K562 (cell line): ENCODE data around the gene CBX1. TPM values are rescaled to one million over a fixed set of nuclear protein-coding genes. Genes with fewer than 3 reads are reported as not detected.

Source experiments
- ARID1B ChIP-seq: fragments of 450-650 bp; IDR thresholded peaks from 2 replicates; pipeline ENCODE4 v1.6.1; 2016; ENCODE audit warnings: antibody characterized with exemption, mild to moderate bottlenecking, inconsistent platforms
- CBX5 ChIP-seq: IDR thresholded peaks from 2 replicates; pipeline ENCODE4 v1.6.1; 2014; ENCODE audit warnings: low read depth, borderline replicate concordance
- ETS2 ChIP-seq: IDR thresholded peaks from 2 replicates; pipeline ENCODE4 v1.6.1; 2016; ENCODE audit warnings: borderline replicate concordance, missing genetic modification characterization, mild to moderate bottlenecking, moderate library complexity, missing compliant biosample characterization; ENCODE audit not compliant: poor library complexity, severe bottlenecking
- ETV6 ChIP-seq, 3 experiments: fragments of 150-350 bp in 1 of 3; sonication (generic) in 1 of 3; formaldehyde crosslinking in 1 of 3; IDR thresholded peaks; 2 replicates each; pipeline versions ENCODE4 v1.6.1 to v1.8.0; 2014 to 2022; ENCODE audit warnings: borderline replicate concordance in 2 of 3, low read depth in 2 of 3, antibody characterized with exemption in 1 of 3, low read length in 1 of 3, mild to moderate bottlenecking in 1 of 3, missing genetic modification reagents in 1 of 3
- FOXK1 ChIP-seq: sonication (generic); formaldehyde crosslinking; IDR thresholded peaks from 2 replicates; pipeline ENCODE4 v1.8.0; 2022; ENCODE audit warnings: missing genetic modification reagents, mild to moderate bottlenecking, borderline replicate concordance
- GTF2F1 ChIP-seq: IDR thresholded peaks from 2 replicates; pipeline ENCODE4 v1.6.1; 2011; ENCODE audit warnings: low read depth, low read length, improper control_type of control experiment
- HBP1 ChIP-seq: fragments of 450-650 bp; formaldehyde crosslinking; IDR thresholded peaks from 2 replicates; pipeline ENCODE4 v1.4.0; 2022; ENCODE audit warnings: missing genetic modification characterization
- HDAC3 ChIP-seq: fragments of 450-650 bp; IDR thresholded peaks from 2 replicates; pipeline ENCODE4 v1.6.1; 2018; ENCODE audit warnings: borderline replicate concordance, mild to moderate bottlenecking, moderate library complexity; ENCODE audit not compliant: partially characterized antibody
- KDM2B ChIP-seq: fragments of 250-450 bp; sonication (Bioruptor Pico); IDR thresholded peaks from 2 replicates; pipeline ENCODE4 v1.8.0; 2021; ENCODE audit warnings: mild to moderate bottlenecking, moderate library complexity
- L3MBTL2 ChIP-seq: fragments of 450-650 bp; IDR thresholded peaks from 2 replicates; pipeline ENCODE4 v1.6.1; 2016; ENCODE audit warnings: mild to moderate bottlenecking, moderate library complexity
- RFX7 ChIP-seq: fragments of 250-450 bp; sonication (Bioruptor Pico); IDR thresholded peaks from 2 replicates; pipeline ENCODE4 v1.5.1; 2021; ENCODE audit warnings: mild to moderate bottlenecking
- SAP30 ChIP-seq: fragments of 200-600 bp; sonication (generic); IDR thresholded peaks from 2 replicates; pipeline ENCODE4 v1.6.1; 2012; ENCODE audit warnings: borderline replicate concordance, low read depth, mild to moderate bottlenecking, moderate library complexity, low read length, control low read depth, inconsistent platforms; ENCODE audit not compliant: insufficient read depth, poor library complexity, severe bottlenecking
- SUPT5H ChIP-seq: fragments of 450-650 bp; IDR thresholded peaks from 2 replicates; pipeline ENCODE4 v1.6.1; 2016
- TAF1 ChIP-seq: IDR thresholded peaks from 2 replicates; pipeline ENCODE4 v1.6.1; 2011; ENCODE audit warnings: mild to moderate bottlenecking, low read length, moderate library complexity; ENCODE audit not compliant: insufficient read depth, control insufficient read depth, severe bottlenecking; ENCODE audit errors: extremely low read depth
- TARDBP ChIP-seq: fragments of 450-650 bp; IDR thresholded peaks from 2 replicates; pipeline ENCODE4 v1.6.1; 2016
- UBTF ChIP-seq, 2 experiments: IDR thresholded peaks; 2 replicates each; pipeline ENCODE4 v1.6.1; 2012; ENCODE audit warnings: improper control_type of control experiment in 2 of 2, low read depth in 2 of 2, low read length in 2 of 2, borderline replicate concordance in 1 of 2
- YY1 ChIP-seq, 3 experiments: IDR thresholded peaks; 2 replicates each; pipeline ENCODE4 v1.6.1; 2011; ENCODE audit warnings: low read length in 2 of 3, mild to moderate bottlenecking in 2 of 3, moderate library complexity in 2 of 3, borderline replicate concordance in 1 of 3, control low read depth in 1 of 3, low read depth in 1 of 3; ENCODE audit not compliant: insufficient read depth in 3 of 3, insufficient replicate concordance in 2 of 3, control insufficient read depth in 1 of 3, insufficient read length in 1 of 3; ENCODE audit errors: extremely low read depth in 1 of 3
- ZNF212 ChIP-seq: fragments of 450-650 bp; formaldehyde crosslinking; IDR thresholded peaks from 2 replicates; pipeline ENCODE4 v1.4.0; 2020; ENCODE audit warnings: mild to moderate bottlenecking
- ZNF436 ChIP-seq: fragments of 250-450, 450-650 bp; sonication (Bioruptor Pico); formaldehyde crosslinking; IDR thresholded peaks from 2 replicates; pipeline ENCODE4 v1.7.0; 2020; ENCODE audit warnings: mild to moderate bottlenecking
- polyA plus RNA-seq, 8 experiments: library from polyadenylated mRNA; depleted of rRNA in 4 of 8; stranded (reverse) in 5 of 8; unstranded in 3 of 8; fragments of >200 nt; fragmentation: Nextera tagmentation in 2 of 8; fragmentation: Illumina TruSeq in 1 of 8; extraction: Ambion mirVana in 2 of 8; extraction: Trizol in 1 of 8; gene quantifications; 2 replicates each; pipeline versions ENCODE4 v1.2.1 to v1.2.3, GENCODE V29; 2011 to 2014; ENCODE audit warnings: inconsistent platforms in 1 of 8, missing spikeins in 1 of 8
- total RNA-seq, 7 experiments: library from RNA; depleted of rRNA in 6 of 7; stranded (reverse); fragments of >200 nt in 6 of 7; fragmentation: Illumina TruSeq in 2 of 7; extraction: Trizol in 2 of 7; gene quantifications; 2 replicates each; pipeline versions ENCODE4 v1.2.1 to v1.2.3, GENCODE V29; 2011 to 2021; ENCODE audit warnings: low replicate concordance in 1 of 7
- TF ChIP-seq, protein P1 (sequence below): sonication (generic); formaldehyde crosslinking; IDR thresholded peaks from 2 replicates; pipeline ENCODE4 v1.8.0; 2022; ENCODE audit warnings: mild to moderate bottlenecking, missing genetic modification reagents

The CBX1 gene
- total and polyA plus RNA-seq, 9 of the 15 experiments (the other 6 are each of a cell fraction or from before 2014, with no cell fraction given): 10.6 to 95.7 (median 52.7) TPM

DNA sequence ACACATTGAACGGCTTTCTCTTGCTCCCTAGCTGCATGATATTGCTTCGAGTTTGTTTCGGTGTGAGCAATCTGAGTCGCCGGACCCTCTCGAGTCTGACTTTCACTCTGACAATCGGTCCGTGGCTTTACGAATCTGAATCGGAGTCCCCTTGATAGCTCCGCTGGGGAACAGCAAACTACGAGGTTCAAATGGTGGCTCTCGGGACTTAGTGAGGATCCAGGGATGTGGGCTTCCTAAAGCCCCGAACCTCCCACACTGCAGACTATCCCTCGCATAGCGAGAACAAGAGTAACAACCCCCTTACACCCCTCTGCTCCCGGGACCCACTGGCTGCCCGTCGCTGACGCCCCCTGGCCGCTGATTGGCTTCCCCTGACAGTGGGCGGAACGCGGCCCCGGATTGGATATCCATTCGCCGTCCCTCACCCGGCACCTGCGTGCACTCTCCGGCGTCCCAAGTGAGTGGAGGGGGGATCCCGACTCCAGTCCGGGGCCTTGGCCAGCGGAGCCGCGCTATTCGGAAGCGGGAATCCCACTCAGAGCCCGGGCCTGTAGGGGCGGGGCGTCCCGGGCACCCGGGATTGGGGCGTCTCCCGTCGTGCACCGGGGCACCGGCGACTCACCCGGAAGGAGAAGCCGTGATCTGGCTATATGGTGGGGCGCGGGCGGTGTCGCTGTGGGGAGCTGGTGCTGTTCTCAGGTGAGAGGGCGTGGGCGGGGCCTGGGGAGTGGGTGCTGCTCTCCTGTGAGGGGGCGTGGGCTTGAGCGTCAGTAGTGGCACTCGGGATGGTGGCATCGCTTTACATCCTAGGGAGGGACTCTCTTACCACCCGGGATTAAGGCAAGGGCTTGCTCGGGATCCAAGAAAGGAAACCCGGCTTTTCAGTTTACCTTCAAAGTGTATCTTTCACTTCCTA is 6.1 kb upstream of the CBX1 start, which contains the start of gene SNX11 (continued):
- peak; percentile 55 for TF ChIP-seq TAF1
- no peak for TF ChIP-seq ETS2
- no peak for TF ChIP-seq ETV6 (IDR thresholded peaks at IDR 0.05; ENCODE audit: borderline replicate concordance in 1 of 2, low read depth in 2 of 2, low read length in 1 of 2)
- TF ChIP-seq ETV6 (CRISPR knock-in tag; IDR thresholded peaks at IDR 0.05; ENCODE audit: borderline replicate concordance): no peak
- TF ChIP-seq TARDBP: peak; percentile 38
- TF ChIP-seq ZNF436 (CRISPR knock-in tag): no peak
- no peak for TF ChIP-seq HBP1
- peak; percentile 52; the same call in 1 of the 2 replicates for TF ChIP-seq L3MBTL2
- TF ChIP-seq ARID1B: 0 out of 2 replicates have a peak, but pooled peaks have one; percentile 7
- no peak for TF ChIP-seq ZNF212 (CRISPR knock-in tag)
- 0 out of 2 replicates have a peak, but pooled peaks have one; percentile 4 for TF ChIP-seq KDM2B (CRISPR knock-in tag)
- 0 out of 2 replicates have a peak, but pooled peaks have one; percentile 22 for TF ChIP-seq GTF2F1
- TF ChIP-seq UBTF (IDR thresholded peaks at IDR 0.05; ENCODE audit: borderline replicate concordance in 1 of 2, low read depth in 2 of 2, low read length in 2 of 2): no peak
- TF ChIP-seq SUPT5H: peak; percentile 78
- peak in 2 of 3 experiments; percentile 1 to 60 for TF ChIP-seq YY1 (IDR thresholded peaks at IDR 0.05; ENCODE audit: borderline replicate concordance in 1 of 3, control insufficient read depth in 1 of 3, extremely low read depth in 1 of 3, insufficient read depth in 3 of 3, insufficient read length in 1 of 3, insufficient replicate concordance in 2 of 3, low read depth in 1 of 3, low read length in 2 of 3)
- TF ChIP-seq SAP30: no peak
- TF ChIP-seq HDAC3: no peak
- TF ChIP-seq, protein P1, sequence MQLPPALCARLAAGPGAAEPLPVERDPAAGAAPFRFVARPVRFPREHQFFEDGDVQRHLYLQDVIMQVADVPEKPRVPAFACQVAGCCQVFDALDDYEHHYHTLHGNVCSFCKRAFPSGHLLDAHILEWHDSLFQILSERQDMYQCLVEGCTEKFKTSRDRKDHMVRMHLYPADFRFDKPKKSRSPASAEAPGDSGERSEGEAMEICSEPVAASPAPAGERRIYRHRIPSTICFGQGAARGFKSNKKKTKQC (CRISPR knock-in tag): no peak
- no peak for TF ChIP-seq RFX7 (CRISPR knock-in tag)
- no peak for TF ChIP-seq CBX5
- TF ChIP-seq FOXK1 (CRISPR knock-in tag): no peak
